PC-3 (cell line): Measurements from ENCODE around the gene SLC38A11. TPM values are rescaled to one million over a fixed set of nuclear protein-coding genes. Genes with fewer than 3 reads are reported as not detected.
A peak's percentile ranks its signal among the peaks of the same experiment; 100 is the strongest.

Experiments
- ATAC-seq: fragments of 200-7000 bp; cut with Tn5 transposase; 2 replicates; pipeline ENCODE4 v1.9.1; 2020; ENCODE audit warnings: mild to moderate bottlenecking, moderate library complexity
- BruUV-seq: library from RNA; stranded (reverse); fragments of 400-500 nt; replicated peaks from 2 replicates; lab custom pipeline; 2021; lab: Mats Ljungman, UMichigan
- CTCF ChIA-PET: fragments of 300-600 bp; sonication (Branson Sonifier 250); formaldehyde crosslinking; loops from one replicate; lab custom pipeline; 2022; ENCODE audit warnings: antibody characterized with exemption; lab: Charles Lee
- POLR2A ChIA-PET: fragments of 300-600 bp; sonication (Branson Sonifier 250); formaldehyde crosslinking; loops from one replicate; lab custom pipeline; 2022; ENCODE audit warnings: antibody characterized with exemption; ENCODE audit not compliant: unreplicated experiment; lab: Charles Lee
- DNase-seq: peaks from one replicate; pipeline ENCODE4 v3.0.0-alpha.2; 2015
- H2AFZ ChIP-seq: fragments of 300-600 bp; sonication (generic); 2 replicates; pipeline ENCODE4 v1.6.0; 2016; ENCODE audit warnings: antibody characterized with exemption, low read length
- H3F3A ChIP-seq: fragments of 300-600 bp; sonication (generic); one replicate; pipeline ENCODE4 v1.6.0; 2017; ENCODE audit warnings: antibody characterized with exemption, low read length, control low read depth, mild to moderate bottlenecking; ENCODE audit not compliant: unreplicated experiment
- H3K27ac ChIP-seq: fragments of 300-600 bp; sonication (generic); 2 replicates; pipeline ENCODE4 v1.5.1; 2016; ENCODE audit warnings: mild to moderate bottlenecking, low read length
- H3K27me3 ChIP-seq: fragments of 300-600 bp; sonication (generic); 2 replicates; pipeline ENCODE4 v1.6.1; 2016; ENCODE audit warnings: low read length, mixed read lengths
- H3K36me3 ChIP-seq: fragments of 300-600 bp; sonication (generic); 2 replicates; pipeline ENCODE4 v1.6.1; 2016; ENCODE audit warnings: low read depth, mixed run types, low read length, mixed read lengths
- H3K4me1 ChIP-seq: fragments of 300-600 bp; sonication (generic); 2 replicates; pipeline ENCODE4 v1.5.1; 2016; ENCODE audit warnings: low read length; ENCODE audit not compliant: insufficient read depth
- H3K4me2 ChIP-seq: fragments of 300-600 bp; sonication (generic); 2 replicates; pipeline ENCODE4 v1.6.0; 2016; ENCODE audit warnings: low read length
- H3K4me3 ChIP-seq: fragments of 300-600 bp; sonication (generic); 2 replicates; pipeline ENCODE4 v1.5.1; 2016; ENCODE audit warnings: mild to moderate bottlenecking, low read length, mixed read lengths
- H3K79me2 ChIP-seq: fragments of 300-600 bp; sonication (generic); 2 replicates; pipeline ENCODE4 v1.6.1; 2017; ENCODE audit warnings: low read length, mixed read lengths
- H3K9ac ChIP-seq: fragments of 300-600 bp; sonication (generic); 2 replicates; pipeline ENCODE4 v1.6.0; 2016; ENCODE audit warnings: mild to moderate bottlenecking, low read length
- H3K9me2 ChIP-seq: fragments of 300-600 bp; sonication (generic); replicated peaks from 2 replicates; pipeline ENCODE4 v1.6.1; 2016; ENCODE audit warnings: mixed run types, low read length, mixed read lengths
- H3K9me3 ChIP-seq: fragments of 300-600 bp; sonication (generic); 2 replicates; pipeline ENCODE4 v1.6.1; 2016; ENCODE audit warnings: low read length, mixed read lengths
- H4K20me1 ChIP-seq: fragments of 300-600 bp; sonication (generic); 2 replicates; pipeline ENCODE4 v1.6.1; 2016; ENCODE audit warnings: low read length, mixed read lengths
- EZH2 ChIP-seq: fragments of 300-600 bp; sonication (generic); IDR thresholded peaks from one replicate; pipeline ENCODE4 v1.6.1; 2017; ENCODE audit warnings: antibody characterized with exemption, mild to moderate bottlenecking, low read length; ENCODE audit not compliant: unreplicated experiment
- EZH2phosphoT487 ChIP-seq: fragments of 300-600 bp; sonication (generic); IDR thresholded peaks from 2 replicates; pipeline ENCODE4 v1.6.1; 2018; ENCODE audit warnings: mild to moderate bottlenecking, antibody characterized with exemption, low read length, borderline replicate concordance
- intact Hi-C: fragments of 100-400 bp; cut with micrococcal nuclease; formaldehyde crosslinking; loops from 2 replicates; pipeline ENCODE4 v1.9.0; 2023
- total RNA-seq: library from RNA; depleted of rRNA; stranded (reverse); fragments of >200 nt; gene quantifications from 2 replicates; pipeline ENCODE4 v1.2.3, GENCODE V29; 2014
- TF ChIP-seq, protein P1 (sequence below): fragments of 300-600 bp; sonication (generic); conservative IDR thresholded peaks from 2 replicates; pipeline ENCODE4 v1.5.1; 2017; ENCODE audit warnings: antibody characterized with exemption, low read depth, mild to moderate bottlenecking, low read length

Gene SLC38A11
- total RNA-seq, 1 experiment from 2014 or later: 0.36 TPM

DNA sequence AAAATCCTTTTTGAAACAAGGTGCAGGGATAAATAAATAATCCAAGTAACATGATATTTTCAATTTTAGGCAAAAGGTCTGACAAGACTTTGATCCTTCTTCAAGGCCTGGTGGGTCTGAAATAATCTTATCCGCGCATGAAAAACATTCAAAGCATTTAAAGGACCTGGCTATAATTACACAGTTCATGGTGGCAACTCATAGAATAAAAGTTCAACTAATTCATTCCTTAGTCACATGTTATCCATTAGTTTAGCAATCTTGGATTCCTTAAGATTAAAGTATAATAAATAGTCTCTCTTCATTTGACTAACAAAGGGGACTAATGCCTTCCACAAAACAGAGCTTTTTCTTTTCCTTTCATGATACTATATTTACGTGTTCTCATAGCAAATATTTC, 21.0 kb upstream of the SLC38A11 start:
- intact Hi-C loops: no loop called here
- H3K36me3 ChIP-seq: no peaks in the 10 kb centered on the region
- H3K4me2 ChIP-seq: no peak overlapping the region
- CTCF ChIA-PET: no interaction called here
- no peak for ATAC-seq
- H2AFZ ChIP-seq: no peak overlapping the region
- no peaks in the 10 kb centered on the region for H3K9me2 ChIP-seq
- peaks cover 3% of the 10 kb centered on the region for H3F3A ChIP-seq
- no peak overlapping the region for H3K4me3 ChIP-seq
- H4K20me1 ChIP-seq: no peaks in the 10 kb centered on the region
- H3K27me3 ChIP-seq: no peaks in the 10 kb centered on the region
- no TSS peak for BruUV-seq
- TF ChIP-seq, protein P1, sequence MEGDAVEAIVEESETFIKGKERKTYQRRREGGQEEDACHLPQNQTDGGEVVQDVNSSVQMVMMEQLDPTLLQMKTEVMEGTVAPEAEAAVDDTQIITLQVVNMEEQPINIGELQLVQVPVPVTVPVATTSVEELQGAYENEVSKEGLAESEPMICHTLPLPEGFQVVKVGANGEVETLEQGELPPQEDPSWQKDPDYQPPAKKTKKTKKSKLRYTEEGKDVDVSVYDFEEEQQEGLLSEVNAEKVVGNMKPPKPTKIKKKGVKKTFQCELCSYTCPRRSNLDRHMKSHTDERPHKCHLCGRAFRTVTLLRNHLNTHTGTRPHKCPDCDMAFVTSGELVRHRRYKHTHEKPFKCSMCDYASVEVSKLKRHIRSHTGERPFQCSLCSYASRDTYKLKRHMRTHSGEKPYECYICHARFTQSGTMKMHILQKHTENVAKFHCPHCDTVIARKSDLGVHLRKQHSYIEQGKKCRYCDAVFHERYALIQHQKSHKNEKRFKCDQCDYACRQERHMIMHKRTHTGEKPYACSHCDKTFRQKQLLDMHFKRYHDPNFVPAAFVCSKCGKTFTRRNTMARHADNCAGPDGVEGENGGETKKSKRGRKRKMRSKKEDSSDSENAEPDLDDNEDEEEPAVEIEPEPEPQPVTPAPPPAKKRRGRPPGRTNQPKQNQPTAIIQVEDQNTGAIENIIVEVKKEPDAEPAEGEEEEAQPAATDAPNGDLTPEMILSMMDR: no peak
- no peak for TF ChIP-seq EZH2phosphoT487
- no peak for TF ChIP-seq EZH2
- H3K9me3 ChIP-seq: no peaks in the 10 kb centered on the region
- POLR2A ChIA-PET: no interaction called here
- H3K9ac ChIP-seq: no peak overlapping the region
- no peak overlapping the region for H3K27ac ChIP-seq
- H3K79me2 ChIP-seq: no peaks in the 10 kb centered on the region
- DNase-seq: no peak
- peaks cover 24% of the 10 kb centered on the region for H3K4me1 ChIP-seq

DNA sequence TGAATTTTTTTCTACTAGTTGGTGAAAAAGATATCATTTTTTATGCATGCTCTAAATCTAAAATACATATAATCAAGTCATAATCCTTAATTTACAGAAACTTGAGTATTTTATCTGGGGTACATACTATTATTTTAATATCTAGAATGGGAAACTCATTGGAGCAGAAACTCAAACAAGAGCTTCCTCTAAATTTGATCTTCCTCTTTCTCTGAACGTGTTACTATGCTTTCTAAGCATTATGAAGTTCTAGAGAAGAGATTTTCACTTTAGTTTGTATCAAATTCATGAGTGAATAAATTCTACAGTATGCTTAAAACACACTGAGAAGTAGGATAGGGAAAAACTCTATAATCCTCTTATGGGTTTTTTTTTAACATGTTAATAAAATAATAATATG, 20.6 kb upstream of the SLC38A11 start:
- peaks cover 1% of the 10 kb centered on the region for H3F3A ChIP-seq
- no peaks in the 10 kb centered on the region for H3K36me3 ChIP-seq
- no TSS peak for BruUV-seq
- no peaks in the 10 kb centered on the region for H3K79me2 ChIP-seq
- ChIA-PET CTCF (no interaction called here), POLR2A (no interaction called here)
- H3K9me3 ChIP-seq: no peaks in the 10 kb centered on the region
- ATAC-seq: no peak
- intact Hi-C loops: no loop called here
- DNase-seq: no peak
- TF ChIP-seq, protein P1: no peak
- TF ChIP-seq EZH2phosphoT487 (no peak), EZH2 (no peak)
- no peak overlapping the region for H3K4me2 ChIP-seq
- no peak overlapping the region for H2AFZ ChIP-seq
- H3K27ac ChIP-seq: no peak overlapping the region
- peaks cover 22% of the 10 kb centered on the region for H3K4me1 ChIP-seq
- no peak overlapping the region for H3K9ac ChIP-seq
- no peaks in the 10 kb centered on the region for H4K20me1 ChIP-seq
- no peaks in the 10 kb centered on the region for H3K9me2 ChIP-seq
- no peak overlapping the region for H3K4me3 ChIP-seq
- H3K27me3 ChIP-seq: no peaks in the 10 kb centered on the region

DNA sequence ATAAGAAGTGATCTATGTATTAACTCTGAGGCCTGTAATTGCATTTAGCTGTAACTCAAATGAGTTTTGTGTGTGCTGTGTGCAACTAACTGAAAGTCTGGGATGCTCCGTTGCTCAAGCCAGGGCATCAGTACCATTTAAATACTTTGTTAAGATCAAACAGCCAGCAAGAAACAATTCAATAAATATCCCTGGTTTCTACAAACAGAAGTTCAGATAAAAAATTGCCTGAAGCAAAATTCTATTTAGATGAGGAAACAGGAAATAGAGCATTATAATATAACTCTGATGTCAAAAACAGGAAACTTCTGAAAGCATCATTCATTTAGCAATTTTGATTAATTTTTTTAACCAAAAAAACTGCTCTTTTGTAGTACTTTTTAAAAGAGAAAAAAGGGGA, 18.9 kb upstream of the SLC38A11 start:
- ATAC-seq (peak; percentile 22; the same call in 1 of the 2 replicates), DNase-seq (peak; percentile 44)
- Histone ChIP-seq H3K27me3 (no peaks in the 10 kb centered on the region), H3K9me3 (no peaks in the 10 kb centered on the region), H3K4me1 (peaks cover 9% of the 10 kb centered on the region), H4K20me1 (no peaks in the 10 kb centered on the region), H3F3A (no peaks in the 10 kb centered on the region), H3K4me3 (no peak overlapping the region), H3K79me2 (no peaks in the 10 kb centered on the region), H3K9me2 (no peaks in the 10 kb centered on the region), H3K36me3 (no peaks in the 10 kb centered on the region), H3K27ac (no peak overlapping the region), H3K4me2 (no peak overlapping the region), H2AFZ (no peak overlapping the region), H3K9ac (no peak overlapping the region)
- ChIA-PET POLR2A (no interaction called here), CTCF (no interaction called here)
- intact Hi-C loops: no loop called here
- no TSS peak for BruUV-seq
- no peak for TF ChIP-seq EZH2
- TF ChIP-seq, protein P1: no peak
- TF ChIP-seq EZH2phosphoT487: no peak
